ENCODE measurements around the gene CENPE.

The CENPE gene

DNA sequence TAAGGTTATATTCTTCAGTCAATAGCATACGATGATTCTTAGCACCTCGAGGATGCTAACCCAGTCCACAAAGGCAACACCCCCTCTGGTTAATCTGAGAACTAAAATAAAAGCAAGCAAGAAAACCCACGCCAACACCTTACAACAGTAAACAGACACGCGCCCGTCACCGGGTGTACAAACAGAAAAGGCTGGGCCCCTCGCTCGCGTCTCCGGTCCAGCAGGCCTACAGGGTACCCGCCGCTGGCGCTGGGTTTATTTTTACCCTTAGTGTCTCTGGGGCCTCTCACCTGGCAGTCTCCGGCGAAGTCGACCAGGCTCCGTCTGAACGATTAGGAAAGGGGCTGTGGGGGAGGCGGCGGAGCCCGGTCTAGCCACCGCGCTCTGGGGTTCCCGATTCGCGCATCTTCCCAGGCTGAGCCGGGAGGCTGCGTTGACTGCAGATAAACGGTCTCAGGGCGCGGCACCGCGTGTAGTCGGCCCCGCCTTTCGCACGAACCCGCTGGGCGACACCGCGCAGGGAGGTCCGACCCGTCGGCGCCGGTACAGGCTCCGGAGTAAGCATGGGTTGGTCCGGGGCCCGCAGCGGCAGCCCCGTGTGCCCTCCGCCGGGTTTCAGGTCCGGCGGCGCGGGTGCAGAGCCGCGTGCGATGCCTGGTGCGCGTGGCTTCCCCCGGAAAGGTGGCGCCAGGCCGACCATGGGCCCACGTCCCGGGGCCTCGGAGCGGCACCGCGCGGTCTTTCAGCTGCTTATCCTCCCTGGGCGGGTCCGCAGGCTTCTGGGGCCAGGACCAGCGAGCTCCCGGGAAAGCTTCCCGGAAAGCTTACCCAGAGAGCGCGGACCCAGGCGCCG is 122.0 kb downstream of the CENPE start:
- DNase-seq (ENCODE audit: low read depth in 2 of 3, low spot score in 2 of 3): peak; percentile 32 to 55 (median 33)

DNA sequence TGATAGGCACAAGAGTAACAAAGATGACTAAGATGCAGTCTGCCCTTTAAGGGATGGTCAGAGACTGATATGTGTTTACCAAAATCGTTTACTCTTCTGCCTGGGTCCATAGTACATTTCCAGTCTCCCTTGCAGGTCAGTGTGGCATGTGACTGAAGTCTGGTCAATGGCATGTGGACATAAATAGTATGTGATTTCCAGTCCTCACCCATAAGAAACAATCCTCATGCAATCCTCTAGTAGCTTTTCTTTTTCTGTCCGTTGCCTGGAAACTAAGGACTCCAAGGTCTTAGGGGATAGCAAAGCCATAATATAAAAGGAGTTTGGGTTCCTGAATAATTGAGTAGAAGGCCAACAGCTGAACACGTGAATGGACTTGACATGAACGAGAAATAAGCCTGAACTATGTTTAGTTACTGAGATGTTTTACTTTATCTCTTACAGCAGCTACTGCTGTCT is 122.7 kb downstream of the CENPE start:
- DNase-seq (ENCODE audit: low read depth in 2 of 3, low spot score in 2 of 3): no peak

DNA sequence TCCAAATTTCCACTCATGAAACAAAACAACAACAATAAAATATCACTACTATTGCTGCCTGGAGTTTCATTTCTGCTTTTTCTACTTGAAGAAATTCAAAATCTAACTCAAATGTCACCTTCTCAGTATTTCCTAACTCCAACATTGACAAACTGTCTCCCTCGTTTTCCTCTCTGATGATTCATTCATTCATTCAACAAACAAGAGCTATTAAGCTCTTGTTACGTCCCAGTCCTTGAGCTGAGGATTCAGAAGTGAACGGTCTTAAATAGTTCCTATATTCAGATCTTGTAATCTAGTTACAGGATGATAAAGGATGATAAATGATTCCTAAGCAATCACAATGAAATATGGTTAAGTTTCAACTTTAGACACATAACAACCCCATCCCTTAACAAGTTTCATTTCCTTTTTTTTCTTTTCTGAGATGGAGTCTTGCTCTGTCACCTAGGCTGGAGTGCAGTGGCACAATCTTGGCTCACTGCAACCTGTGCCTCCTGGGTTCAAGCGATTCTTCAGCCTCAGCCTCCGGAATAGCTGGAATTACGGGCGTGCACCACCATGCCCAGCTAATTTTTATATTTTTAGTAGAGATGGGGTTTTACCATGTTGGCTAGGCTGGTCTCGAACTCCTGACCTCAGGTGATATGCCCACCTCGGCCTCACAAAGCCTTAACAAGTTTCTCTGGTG is 123.3 kb downstream of the CENPE start:
- no peak for DNase-seq (ENCODE audit: low read depth in 2 of 3, low spot score in 2 of 3)

DNA sequence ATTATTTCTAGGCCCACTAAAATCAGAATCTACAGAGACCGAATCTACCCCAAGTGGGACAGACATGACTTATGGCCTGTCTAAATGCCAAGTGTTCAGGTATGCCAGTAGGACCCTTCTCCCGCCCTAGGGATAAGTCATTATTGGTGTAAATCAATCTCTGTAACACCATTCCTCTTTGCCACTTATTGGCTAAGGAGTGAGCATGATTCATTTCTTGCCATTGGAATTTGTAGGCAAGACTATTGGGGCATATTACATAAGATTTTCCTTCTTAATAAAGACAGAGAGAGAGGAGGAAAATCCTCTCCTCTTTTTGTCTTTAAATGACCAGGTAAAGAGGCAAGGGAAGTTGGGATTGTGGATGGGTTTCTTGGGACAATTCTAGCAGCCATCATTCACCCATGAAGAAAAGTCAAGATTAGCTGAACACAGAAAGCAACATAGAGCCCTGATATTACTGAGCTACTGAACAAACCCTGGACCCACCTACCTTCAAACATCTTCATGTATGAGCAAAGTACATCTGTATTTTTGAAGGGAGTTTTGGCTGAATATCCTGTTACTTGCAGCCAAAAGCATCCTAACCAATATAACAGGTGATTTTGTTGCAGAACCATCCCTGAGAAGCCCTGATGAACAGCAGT is 124.2 kb downstream of the CENPE start:
- no peak for DNase-seq (ENCODE audit: low read depth in 2 of 3, low spot score in 2 of 3)

DNA sequence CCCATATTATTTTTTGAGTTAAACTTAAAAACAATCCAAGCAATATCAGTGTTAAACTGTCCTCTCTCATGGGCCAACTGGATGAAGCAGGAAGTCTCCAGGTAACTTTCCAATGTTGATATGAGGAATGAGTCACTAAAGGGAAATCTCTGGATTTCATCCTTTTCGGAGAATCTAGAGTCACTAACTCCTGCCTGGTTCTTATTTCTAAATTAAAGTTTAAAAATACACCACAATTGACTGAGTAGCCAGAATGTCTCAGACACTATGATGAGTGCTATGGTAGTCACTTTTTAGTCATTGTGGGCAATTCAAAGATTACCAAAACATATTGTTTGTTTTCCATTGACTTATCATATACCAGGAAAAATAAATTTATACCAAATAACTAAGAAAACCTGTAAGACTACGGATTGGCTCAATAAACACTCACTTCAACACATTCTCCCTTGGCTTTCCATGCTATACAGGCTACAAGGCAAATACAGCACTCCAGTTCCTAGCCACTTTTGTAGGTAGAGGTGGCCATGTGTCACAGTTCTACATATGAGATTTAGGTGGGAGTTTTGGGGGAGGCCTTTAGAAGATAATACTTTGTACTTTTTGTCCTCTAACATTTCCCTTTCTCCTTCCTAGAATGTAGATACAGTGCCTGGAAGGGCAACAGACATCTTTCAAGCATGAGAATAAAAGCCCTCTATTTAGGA is 130.1 kb downstream of the CENPE start:
- no peak for DNase-seq (ENCODE audit: low read depth in 2 of 3, low spot score in 2 of 3)

DNA sequence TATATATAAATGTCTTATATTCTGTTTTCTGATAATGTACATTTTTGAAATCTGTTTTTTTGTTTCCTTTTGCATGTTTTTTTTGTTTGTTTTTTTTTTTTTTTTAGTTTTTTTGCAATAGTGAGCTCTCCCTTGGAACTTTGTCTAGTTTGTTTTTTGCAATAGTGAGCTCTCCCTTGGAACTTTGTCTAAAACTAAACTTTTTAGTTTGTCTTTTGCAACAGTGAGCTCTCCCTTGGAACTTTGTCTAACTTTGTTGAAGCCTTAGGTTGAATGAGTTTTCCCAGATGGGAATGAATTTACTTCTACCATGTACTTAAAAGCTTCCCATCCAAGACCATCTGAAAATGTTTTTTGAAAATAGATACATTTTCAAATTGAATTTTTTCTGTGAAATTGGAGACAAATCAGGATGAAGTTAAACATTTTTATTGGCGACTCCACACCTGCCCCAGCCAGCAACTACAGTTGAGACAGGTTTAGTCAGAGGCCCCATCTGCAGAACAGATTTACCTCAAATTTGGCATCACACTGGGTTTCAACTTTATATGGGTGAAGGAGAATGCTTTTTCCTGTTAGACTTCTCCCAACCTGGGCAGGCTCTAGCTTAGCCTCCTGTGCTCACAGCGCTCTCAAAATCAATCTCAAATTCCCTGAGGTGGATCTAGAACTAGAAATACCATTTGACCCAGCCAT is 137.5 kb downstream of the CENPE start:
- no peak for DNase-seq (ENCODE audit: low read depth in 2 of 3, low spot score in 2 of 3)

Measured in activated CD8-positive, alpha-beta memory T cell treated with anti-CD3 and anti-CD28 coated beads for 48 hours (primary cell).